ENCODE measurements around the gene PAPOLA.

The PAPOLA gene

GRCh38 chr14:96587823-96588385 is 85.7 kb downstream of the PAPOLA start:
- DNase-seq = no peak

- no peak for DNase-seq
Measured at GRCh38 chr14:96588410-96589257, 86.5 kb downstream of the PAPOLA start.

GRCh38 chr14:96589577-96589976 is 87.4 kb downstream of the PAPOLA start:
- DNase-seq = no peak

- no peak for DNase-seq
Measured at GRCh38 chr14:96590190-96590864, 88.1 kb downstream of the PAPOLA start.

GRCh38 chr14:96592591-96593386 is 90.6 kb downstream of the PAPOLA start:
- no peak for DNase-seq

- no peak for DNase-seq
Measured at GRCh38 chr14:96594961-96595360, 92.8 kb downstream of the PAPOLA start.

- no peak for DNase-seq
Measured at GRCh38 chr14:96597680-96598079, 95.5 kb downstream of the PAPOLA start.

GRCh38 chr14:96598332-96598928 is 96.2 kb downstream of the PAPOLA start:
- no peak for DNase-seq

- DNase-seq = no peak
Measured at GRCh38 chr14:96599076-96599475, 96.9 kb downstream of the PAPOLA start.

- no peak for DNase-seq
Measured at GRCh38 chr14:96602186-96602585, 100.0 kb downstream of the PAPOLA start.

GRCh38 chr14:96603350-96604255 is 101.4 kb downstream of the PAPOLA start:
- DNase-seq = no peak

GRCh38 chr14:96614481-96614881 is 112.3 kb downstream of the PAPOLA start:
- peak; percentile 24 for DNase-seq

- no peak for DNase-seq
Measured at GRCh38 chr14:96616161-96616721, 114.1 kb downstream of the PAPOLA start.
